OCI-LY1 (cell line): ENCODE results near the gene MISFA.

Experiments used
- CTCF ChIP-seq: fragments of 200-600 bp; sonication (generic), shearing (Covaris generic); IDR thresholded peaks from 2 replicates; pipeline ENCODE4 v1.5.1; 2017; ENCODE audit warnings: mild to moderate bottlenecking, antibody characterized with exemption, low read length, moderate library complexity, mixed read lengths
- EZH2 ChIP-seq: fragments of 200-600 bp; sonication (generic), shearing (Covaris generic); IDR thresholded peaks from 2 replicates; pipeline ENCODE4 v1.8.0; 2017; ENCODE audit warnings: borderline replicate concordance, mixed run types, mild to moderate bottlenecking, antibody characterized with exemption, low read length, moderate library complexity, mixed read lengths

- TF ChIP-seq CTCF (no peak), EZH2 (no peak)
Measured at GRCh38 chr11:18578975-18579598, 20.5 kb upstream of the MISFA start.
